ENCODE data around the gene PATL2.
"Not testable (repeated sequence)": the region's sequence is repeated elsewhere in the genome, so short reads cannot be mapped to it uniquely, and the experiment has no call there.

DNA sequence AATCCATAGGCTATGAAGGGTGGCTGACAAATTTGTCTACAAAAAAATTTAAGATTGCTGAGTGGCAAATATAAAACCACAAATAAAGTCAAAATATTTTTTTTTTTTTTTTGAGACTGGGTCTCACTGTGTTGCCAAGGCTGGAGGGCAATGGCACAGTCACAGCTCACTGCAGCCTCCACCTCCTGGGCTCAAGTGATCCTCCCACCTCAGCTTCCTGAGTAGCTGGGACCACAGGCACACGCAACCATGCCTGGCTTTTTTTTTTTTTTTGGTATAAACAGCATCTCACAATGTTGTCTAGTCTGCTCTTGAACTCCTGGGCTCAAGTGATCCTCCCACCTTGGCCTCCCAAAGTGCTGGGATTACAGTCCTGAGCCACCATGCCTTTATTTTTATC is 20.9 kb downstream of the PATL2 start:
- not testable (repeated sequence) for TF ChIP-seq POLR2A (IDR thresholded peaks at IDR 0.05; ENCODE audit: extremely low read depth, insufficient read length); MYC (IDR thresholded peaks at IDR 0.05; ENCODE audit: low read depth, low read length)
- TF ChIP-seq, protein P1, sequence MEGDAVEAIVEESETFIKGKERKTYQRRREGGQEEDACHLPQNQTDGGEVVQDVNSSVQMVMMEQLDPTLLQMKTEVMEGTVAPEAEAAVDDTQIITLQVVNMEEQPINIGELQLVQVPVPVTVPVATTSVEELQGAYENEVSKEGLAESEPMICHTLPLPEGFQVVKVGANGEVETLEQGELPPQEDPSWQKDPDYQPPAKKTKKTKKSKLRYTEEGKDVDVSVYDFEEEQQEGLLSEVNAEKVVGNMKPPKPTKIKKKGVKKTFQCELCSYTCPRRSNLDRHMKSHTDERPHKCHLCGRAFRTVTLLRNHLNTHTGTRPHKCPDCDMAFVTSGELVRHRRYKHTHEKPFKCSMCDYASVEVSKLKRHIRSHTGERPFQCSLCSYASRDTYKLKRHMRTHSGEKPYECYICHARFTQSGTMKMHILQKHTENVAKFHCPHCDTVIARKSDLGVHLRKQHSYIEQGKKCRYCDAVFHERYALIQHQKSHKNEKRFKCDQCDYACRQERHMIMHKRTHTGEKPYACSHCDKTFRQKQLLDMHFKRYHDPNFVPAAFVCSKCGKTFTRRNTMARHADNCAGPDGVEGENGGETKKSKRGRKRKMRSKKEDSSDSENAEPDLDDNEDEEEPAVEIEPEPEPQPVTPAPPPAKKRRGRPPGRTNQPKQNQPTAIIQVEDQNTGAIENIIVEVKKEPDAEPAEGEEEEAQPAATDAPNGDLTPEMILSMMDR (IDR thresholded peaks at IDR 0.05; ENCODE audit: low read depth, low read length): not testable (repeated sequence)
- TF ChIP-seq, protein P2, sequence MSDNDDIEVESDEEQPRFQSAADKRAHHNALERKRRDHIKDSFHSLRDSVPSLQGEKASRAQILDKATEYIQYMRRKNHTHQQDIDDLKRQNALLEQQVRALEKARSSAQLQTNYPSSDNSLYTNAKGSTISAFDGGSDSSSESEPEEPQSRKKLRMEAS (IDR thresholded peaks at IDR 0.05; ENCODE audit: low read depth, low read length): not testable (repeated sequence)

All from NB4 (cell line).